ENCODE data around the gene SLC6A7. TPM values are rescaled to one million over a fixed set of nuclear protein-coding genes. Genes with fewer than 3 reads are reported as not detected.

The SLC6A7 gene
- total RNA-seq, 2 experiments from 2014 or later, result not detected

DNA sequence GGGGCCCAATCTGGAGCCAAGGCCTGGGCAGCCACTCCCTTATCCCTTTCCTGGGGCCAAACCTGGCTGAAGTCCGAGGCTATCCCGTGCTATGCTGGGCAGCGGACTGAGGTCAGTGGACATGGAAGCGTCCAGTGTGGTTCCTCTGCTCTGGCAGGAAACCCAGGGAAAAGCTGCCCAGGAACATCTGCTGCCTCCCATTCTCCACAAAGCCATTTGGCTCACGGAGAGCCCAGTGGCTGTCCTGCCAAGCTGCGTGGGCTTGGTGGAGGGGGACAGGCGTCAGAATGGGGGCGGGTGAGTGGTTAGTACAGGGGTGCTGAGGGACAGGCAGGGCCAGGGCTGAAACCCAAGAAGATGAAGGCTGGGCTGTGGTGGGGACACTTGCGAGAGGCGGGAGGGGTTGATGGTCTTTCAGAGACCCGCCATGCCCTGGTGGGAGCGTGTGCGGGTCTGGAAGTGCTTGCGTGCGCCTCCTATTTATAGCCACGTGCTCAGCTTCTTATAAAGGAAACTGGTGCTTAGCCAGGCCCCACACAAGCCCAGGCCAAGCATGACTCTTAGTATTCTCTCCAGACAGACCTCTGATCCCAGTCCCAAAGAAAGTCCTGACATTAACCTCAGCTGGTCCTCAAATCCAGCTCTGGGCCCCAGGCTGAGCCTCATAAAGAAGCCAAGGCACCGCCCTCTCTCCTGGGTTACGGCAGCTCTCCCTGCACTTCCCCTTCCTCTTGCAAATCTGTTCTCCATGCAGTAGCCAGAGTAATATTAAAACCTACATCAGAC is 9.4 kb upstream of the SLC6A7 start:
- CTCF ChIA-PET, result interaction anchor here (0.6 kb wide), 1 partner anchor 228 kb away, joined by 3 read pairs; no protein-coding TSS in a partner anchor
- Mint-ChIP-seq H3K27me3 (ENCODE audit: low read depth) (no peaks in the 10 kb centered on the region), H3K36me3 (ENCODE audit: low read depth) (no peaks in the 10 kb centered on the region), H3K9me3 (no peaks in the 10 kb centered on the region), H3K4me3 (no peak overlapping the region), H3K27ac (no peak overlapping the region), H3K4me1 (ENCODE audit: low read depth) (no peaks in the 10 kb centered on the region)
- intact Hi-C loops (cut with micrococcal nuclease), result no loop called here
- no peak for DNase-seq

DNA sequence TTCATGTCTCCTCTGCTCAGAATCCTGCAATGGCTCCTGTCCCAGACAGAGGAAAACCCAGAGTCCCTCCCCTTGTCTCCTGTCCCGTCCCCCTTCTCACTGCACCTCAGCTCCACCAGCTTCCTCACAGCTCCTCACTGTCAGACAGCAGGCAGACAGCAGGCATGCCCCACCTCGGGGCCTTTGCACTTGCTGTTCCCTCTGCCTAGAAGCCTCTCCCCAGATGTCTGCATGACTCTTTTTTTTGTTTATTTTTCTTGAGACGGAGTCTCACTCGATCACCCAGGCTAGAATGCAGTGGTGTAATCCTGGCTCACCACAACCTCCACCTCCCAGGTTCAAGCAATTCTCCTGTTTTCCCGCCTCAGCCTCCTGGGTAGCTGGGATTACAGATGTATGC is 8.8 kb upstream of the SLC6A7 start:
- H3K27ac Mint-ChIP-seq, result no peak overlapping the region
- CTCF ChIA-PET, result interaction anchor here (1.3 kb wide), 1 partner anchor 19 kb away, joined by 5 read pairs; no protein-coding TSS in a partner anchor
- H3K9me3 Mint-ChIP-seq, result no peaks in the 10 kb centered on the region
- no peaks in the 10 kb centered on the region for H3K36me3 Mint-ChIP-seq (ENCODE audit: low read depth)
- no peak overlapping the region for H3K4me3 Mint-ChIP-seq
- H3K4me1 Mint-ChIP-seq (ENCODE audit: low read depth), result no peaks in the 10 kb centered on the region
- intact Hi-C loops (cut with micrococcal nuclease), result no loop called here
- no peaks in the 10 kb centered on the region for H3K27me3 Mint-ChIP-seq (ENCODE audit: low read depth)
- no peak for DNase-seq

- no peak overlapping the region for H3K27ac Mint-ChIP-seq
- H3K4me1 Mint-ChIP-seq (ENCODE audit: low read depth), result no peaks in the 10 kb centered on the region
- CTCF ChIA-PET, result interaction anchor here (1.3 kb wide), 1 partner anchor 20 kb away, joined by 5 read pairs; no protein-coding TSS in a partner anchor
Observed at GRCh38 chr5:150181766-150182545, 7.9 kb upstream of the SLC6A7 start.

DNA sequence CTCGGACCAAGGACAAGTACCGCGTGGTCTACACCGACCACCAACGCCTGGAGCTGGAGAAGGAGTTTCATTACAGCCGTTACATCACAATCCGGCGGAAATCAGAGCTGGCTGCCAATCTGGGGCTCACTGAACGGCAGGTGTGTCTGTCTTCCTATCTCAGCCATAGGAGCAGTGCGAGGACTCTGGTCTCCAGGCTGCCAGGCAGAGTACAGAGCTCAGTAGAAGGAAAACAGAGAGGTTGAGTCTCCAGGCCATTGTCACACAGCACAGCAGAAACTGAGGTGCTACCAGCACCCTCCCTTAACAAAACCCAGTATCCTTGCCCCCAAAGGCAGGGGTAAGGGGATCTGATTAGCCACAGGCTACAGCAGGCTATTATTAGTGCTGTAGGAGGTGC is 7.1 kb upstream of the SLC6A7 start:
- no peaks in the 10 kb centered on the region for H3K9me3 Mint-ChIP-seq
- no peak overlapping the region for H3K4me3 Mint-ChIP-seq
- no peaks in the 10 kb centered on the region for H3K27me3 Mint-ChIP-seq (ENCODE audit: low read depth)
- DNase-seq, result no peak
- CTCF ChIA-PET, result no interaction called here
- intact Hi-C loops (cut with micrococcal nuclease), result no loop called here
- H3K4me1 Mint-ChIP-seq (ENCODE audit: low read depth), result no peaks in the 10 kb centered on the region
- H3K36me3 Mint-ChIP-seq (ENCODE audit: low read depth), result no peaks in the 10 kb centered on the region
- no peak overlapping the region for H3K27ac Mint-ChIP-seq

More at GRCh38 chr5:150181766-150182545, 7.9 kb upstream of the SLC6A7 start:
- DNase-seq, result no peak
- intact Hi-C loops (cut with micrococcal nuclease), result no loop called here
- H3K27me3 Mint-ChIP-seq (ENCODE audit: low read depth), result no peaks in the 10 kb centered on the region
- H3K36me3 Mint-ChIP-seq (ENCODE audit: low read depth), result no peaks in the 10 kb centered on the region
- H3K4me3 Mint-ChIP-seq, result no peak overlapping the region
- H3K9me3 Mint-ChIP-seq, result no peaks in the 10 kb centered on the region

DNA sequence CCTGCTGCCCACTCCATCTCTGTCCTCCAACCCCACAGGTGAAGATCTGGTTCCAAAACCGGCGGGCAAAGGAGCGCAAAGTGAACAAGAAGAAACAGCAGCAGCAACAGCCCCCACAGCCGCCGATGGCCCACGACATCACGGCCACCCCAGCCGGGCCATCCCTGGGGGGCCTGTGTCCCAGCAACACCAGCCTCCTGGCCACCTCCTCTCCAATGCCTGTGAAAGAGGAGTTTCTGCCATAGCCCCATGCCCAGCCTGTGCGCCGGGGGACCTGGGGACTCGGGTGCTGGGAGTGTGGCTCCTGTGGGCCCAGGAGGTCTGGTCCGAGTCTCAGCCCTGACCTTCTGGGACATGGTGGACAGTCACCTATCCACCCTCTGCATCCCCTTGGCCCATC is 6.4 kb upstream of the SLC6A7 start:
- DNase-seq, result no peak
- Mint-ChIP-seq H3K4me1 (ENCODE audit: low read depth) (no peaks in the 10 kb centered on the region), H3K27me3 (ENCODE audit: low read depth) (no peaks in the 10 kb centered on the region), H3K4me3 (no peak overlapping the region), H3K9me3 (no peaks in the 10 kb centered on the region), H3K36me3 (ENCODE audit: low read depth) (no peaks in the 10 kb centered on the region), H3K27ac (no peak overlapping the region)
- CTCF ChIA-PET, result no interaction called here
- intact Hi-C loops (cut with micrococcal nuclease), result no loop called here

DNA sequence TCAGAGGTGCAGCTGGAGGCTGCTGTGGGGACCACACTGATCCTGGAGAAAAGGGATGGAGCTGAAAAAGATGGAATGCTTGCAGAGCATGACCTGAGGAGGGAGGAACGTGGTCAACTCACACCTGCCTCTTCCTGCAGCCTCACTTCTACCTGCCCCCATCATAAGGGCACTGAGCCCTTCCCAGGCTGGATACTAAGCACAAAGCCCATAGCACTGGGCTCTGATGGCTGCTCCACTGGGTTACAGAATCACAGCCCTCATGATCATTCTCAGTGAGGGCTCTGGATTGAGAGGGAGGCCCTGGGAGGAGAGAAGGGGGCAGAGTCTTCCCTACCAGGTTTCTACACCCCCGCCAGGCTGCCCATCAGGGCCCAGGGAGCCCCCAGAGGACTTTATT is 5.9 kb upstream of the SLC6A7 start:
- H3K4me3 Mint-ChIP-seq, result no peak overlapping the region
- CTCF ChIA-PET, result no interaction called here
- no peaks in the 10 kb centered on the region for H3K36me3 Mint-ChIP-seq (ENCODE audit: low read depth)
- no peak for DNase-seq
- H3K27me3 Mint-ChIP-seq (ENCODE audit: low read depth), result no peaks in the 10 kb centered on the region
- H3K9me3 Mint-ChIP-seq, result no peaks in the 10 kb centered on the region
- H3K4me1 Mint-ChIP-seq (ENCODE audit: low read depth), result no peaks in the 10 kb centered on the region
- H3K27ac Mint-ChIP-seq, result no peak overlapping the region
- intact Hi-C loops (cut with micrococcal nuclease), result no loop called here

DNA sequence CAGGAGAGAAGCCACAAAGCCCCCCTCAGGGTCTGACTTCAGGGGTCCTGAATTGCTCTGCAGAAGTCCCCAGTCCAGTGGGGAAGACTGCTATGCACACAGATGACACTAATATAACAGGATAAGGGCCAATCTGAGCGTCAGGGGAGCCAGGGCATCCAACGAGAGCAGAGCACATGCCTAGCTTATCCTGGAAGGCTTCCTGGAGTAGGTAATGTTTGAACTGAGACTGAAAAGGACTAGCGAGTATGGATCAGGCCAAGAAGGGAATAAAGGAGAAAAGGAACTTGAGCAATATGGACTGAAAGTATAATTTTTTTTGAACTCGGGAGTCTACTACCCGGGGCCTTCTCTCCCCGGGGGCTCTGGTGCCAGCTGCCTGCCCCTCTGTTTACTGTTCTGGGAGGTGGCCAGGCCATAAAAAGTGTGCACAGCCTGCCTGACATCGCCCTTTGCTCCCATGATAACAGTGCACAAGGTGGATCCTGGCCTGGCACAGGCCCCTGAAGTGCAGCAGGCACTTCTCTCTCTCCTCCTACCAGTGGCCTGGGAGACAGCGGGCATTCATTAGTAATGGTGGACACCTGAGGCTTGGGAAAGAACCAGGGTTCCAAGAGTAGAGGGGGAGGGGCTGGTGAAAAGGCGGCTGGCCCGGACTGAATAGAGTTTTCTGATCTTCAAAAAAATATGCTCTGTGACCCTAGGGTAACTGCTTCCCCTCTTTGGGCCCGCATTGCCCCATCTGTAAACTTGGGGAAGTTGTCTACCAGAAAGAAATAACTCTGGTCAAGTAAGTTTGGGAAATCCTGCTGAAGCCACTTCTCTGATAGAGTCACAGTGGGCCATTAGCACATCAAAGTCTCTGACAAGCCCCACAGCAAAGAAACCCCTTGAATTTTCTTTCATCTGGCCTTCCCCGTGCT is 4.6 kb upstream of the SLC6A7 start:
- Mint-ChIP-seq H3K36me3 (ENCODE audit: low read depth) (no peaks in the 10 kb centered on the region), H3K4me3 (no peak overlapping the region), H3K27ac (no peak overlapping the region), H3K4me1 (ENCODE audit: low read depth) (no peaks in the 10 kb centered on the region), H3K27me3 (ENCODE audit: low read depth) (peaks cover 3% of the 10 kb centered on the region), H3K9me3 (no peaks in the 10 kb centered on the region)
- no peak for DNase-seq
- intact Hi-C loops (cut with micrococcal nuclease), result no loop called here
- CTCF ChIA-PET, result no interaction called here

DNA sequence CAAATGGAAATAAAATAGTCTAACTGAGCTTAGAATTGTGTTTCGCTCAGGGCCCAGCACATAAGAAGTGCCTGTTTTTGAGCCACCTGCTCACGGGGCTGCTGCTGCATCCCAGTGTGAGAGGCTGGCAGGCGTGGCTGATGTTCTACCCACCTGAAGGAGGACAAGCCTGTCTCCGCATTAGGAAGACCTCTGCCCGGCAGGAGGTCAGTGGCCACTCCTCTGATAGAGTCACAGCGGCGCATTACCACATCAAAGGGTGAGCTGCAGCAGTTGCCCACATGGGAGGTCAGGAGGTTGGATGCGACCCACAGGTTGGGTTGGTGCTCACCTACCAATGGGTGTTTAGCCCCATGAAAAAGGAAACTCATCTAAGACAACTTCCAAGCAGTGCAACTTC is 3.7 kb upstream of the SLC6A7 start:
- CTCF ChIA-PET, result interaction anchor here (0.6 kb wide), 1 partner anchor 250 kb away, joined by 3 read pairs; no protein-coding TSS in a partner anchor

GRCh38 chr5:150186897-150187296 is 3.0 kb upstream of the SLC6A7 start:
- CTCF ChIA-PET, result no interaction called here
- Mint-ChIP-seq H3K27me3 (ENCODE audit: low read depth) (peaks cover 10% of the 10 kb centered on the region), H3K4me3 (no peak overlapping the region), H3K4me1 (ENCODE audit: low read depth) (no peaks in the 10 kb centered on the region), H3K36me3 (ENCODE audit: low read depth) (no peaks in the 10 kb centered on the region), H3K27ac (no peak overlapping the region), H3K9me3 (no peaks in the 10 kb centered on the region)
- DNase-seq, result no peak
- intact Hi-C loops (cut with micrococcal nuclease), result no loop called here

More for the DNA sequence above, 3.7 kb upstream of the SLC6A7 start:
- H3K27me3 Mint-ChIP-seq (ENCODE audit: low read depth), result peaks cover 8% of the 10 kb centered on the region
- H3K4me3 Mint-ChIP-seq, result no peak overlapping the region
- no peak overlapping the region for H3K27ac Mint-ChIP-seq
- H3K9me3 Mint-ChIP-seq, result no peaks in the 10 kb centered on the region
- no peaks in the 10 kb centered on the region for H3K36me3 Mint-ChIP-seq (ENCODE audit: low read depth)
- no peaks in the 10 kb centered on the region for H3K4me1 Mint-ChIP-seq (ENCODE audit: low read depth)
- intact Hi-C loops (cut with micrococcal nuclease), result no loop called here
- DNase-seq, result no peak

GRCh38 chr5:150188146-150188842 is 1.6 kb upstream of the SLC6A7 start:
- no peak overlapping the region for H3K4me3 Mint-ChIP-seq
- no peaks in the 10 kb centered on the region for H3K4me1 Mint-ChIP-seq (ENCODE audit: low read depth)
- intact Hi-C loops (cut with micrococcal nuclease), result no loop called here
- DNase-seq, result no peak
- CTCF ChIA-PET, result no interaction called here
- no peaks in the 10 kb centered on the region for H3K36me3 Mint-ChIP-seq (ENCODE audit: low read depth)
- H3K27ac Mint-ChIP-seq, result no peak overlapping the region
- H3K9me3 Mint-ChIP-seq, result no peaks in the 10 kb centered on the region
- peaks cover 10% of the 10 kb centered on the region for H3K27me3 Mint-ChIP-seq (ENCODE audit: low read depth)

DNA sequence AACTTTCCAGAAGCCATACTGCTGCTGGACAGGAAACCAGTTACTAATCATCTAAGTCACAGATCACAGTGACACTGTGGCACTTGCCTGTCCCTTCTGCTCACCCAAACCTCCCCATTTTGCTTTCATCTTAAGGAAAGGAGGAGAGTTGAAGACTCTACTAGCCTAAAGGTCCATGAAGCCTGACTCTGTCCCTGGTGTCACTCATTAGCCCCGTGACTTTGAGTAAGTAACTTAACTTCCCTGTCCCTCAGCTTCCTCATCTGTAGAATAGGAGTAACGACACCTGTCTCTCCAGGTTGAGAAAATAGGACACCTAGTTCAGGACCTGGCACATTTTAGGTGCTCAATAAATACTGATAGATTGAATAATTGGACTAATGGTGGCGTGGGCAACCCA is 536 bp upstream of the SLC6A7 start:
- Mint-ChIP-seq H3K9me3 (no peaks in the 10 kb centered on the region), H3K27me3 (ENCODE audit: low read depth) (peaks cover 10% of the 10 kb centered on the region), H3K36me3 (ENCODE audit: low read depth) (no peaks in the 10 kb centered on the region), H3K4me3 (no peak overlapping the region), H3K4me1 (ENCODE audit: low read depth) (no peaks in the 10 kb centered on the region), H3K27ac (no peak overlapping the region)
- no peak for DNase-seq
- CTCF ChIA-PET, result no interaction called here
- intact Hi-C loops (cut with micrococcal nuclease), result no loop called here
